ENCODE data around the gene RAB40A. TPM values are rescaled to one million over a fixed set of nuclear protein-coding genes. Genes with fewer than 3 reads are reported as not detected.

RAB40A gene
- total and polyA plus RNA-seq, 9 of the 15 experiments (the other 6 are each of a cell fraction or from before 2014, with no cell fraction given), result 0.07 to 0.15 (median 0.10) TPM; not detected in 3

DNA sequence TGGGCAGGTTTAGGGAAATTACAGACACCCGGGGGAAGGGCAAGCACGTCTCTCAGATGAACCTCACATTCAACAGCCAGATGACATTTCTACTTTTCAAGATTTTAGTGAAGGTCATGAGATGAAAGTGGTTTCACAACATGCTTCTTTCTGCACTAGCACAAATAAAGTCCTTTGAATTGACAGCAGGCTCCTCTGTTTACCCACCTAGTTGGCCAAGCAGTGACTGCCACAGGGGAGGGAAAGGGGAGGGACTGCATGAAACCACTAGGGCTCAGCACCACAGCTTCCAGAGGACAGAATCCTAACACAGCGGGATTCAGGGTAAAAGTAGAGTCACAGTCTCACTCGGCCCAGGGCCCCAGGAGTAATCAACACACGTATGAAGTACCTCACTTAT is 6.2 kb downstream of the RAB40A start:
- Histone ChIP-seq H3K9me3 (replicated peaks; ENCODE audit: control insufficient read depth, insufficient read depth, low read depth, low read length) (no peaks in the 10 kb centered on the region), H3K4me2 (ENCODE audit: insufficient read depth, low read length) (no peak overlapping the region), H2AFZ (ENCODE audit: low read depth, low read length) (no peak overlapping the region), H3K27me3 (ENCODE audit: control insufficient read depth in 2 of 2, insufficient read depth in 2 of 2, low read length in 2 of 2) (no peaks in the 10 kb centered on the region; a peak in 1 of 5 replicates), H3K9ac (ENCODE audit: insufficient read depth in 1 of 2, low read depth in 2 of 2, low read length in 2 of 2) (no peak overlapping the region), H3K4me1 (replicated peaks in 1 of 2; ENCODE audit: control insufficient read depth in 2 of 2, insufficient read depth in 2 of 2, low read length in 2 of 2) (no peaks in the 10 kb centered on the region), H3K4me3 (no peak overlapping the region), H3K79me2 (ENCODE audit: control insufficient read depth, insufficient read depth, low read length) (no peaks in the 10 kb centered on the region), H3K9me1 (ENCODE audit: control insufficient read depth, insufficient read depth, low read length) (peaks cover 3% of the 10 kb centered on the region), H3K36me3 (ENCODE audit: control insufficient read depth, insufficient read depth, low read length) (no peaks in the 10 kb centered on the region), H3K27ac (ENCODE audit: extremely low read depth, low read depth, low read length) (no peak overlapping the region), H4K20me1 (replicated peaks; ENCODE audit: control insufficient read depth, insufficient read depth, low read length) (no peaks in the 10 kb centered on the region)
- no peak for ATAC-seq
- no peak for FAIRE-seq
- intact Hi-C loops (cut with micrococcal nuclease), result no loop called here
- 0% methylated on average over 5 of the region's 5 CpGs for WGBS (ENCODE audit: insufficient coverage, low coverage, missing lambda C conversion rate)
- no peak for TF ChIP-seq ZNF639 (CRISPR knock-in tag; conservative IDR thresholded peaks at IDR 0.05 in 1 of 2, IDR thresholded peaks at IDR 0.05 in 1 of 2)
- no peak for DNase-seq (ENCODE audit: extremely low read depth in 1 of 4, low spot score in 3 of 4)
- ChIA-PET CTCF (ENCODE audit: low intra/inter-chr PET ratio) (no interaction called here), POLR2A (no interaction called here)
- in situ Hi-C loops (cut with MboI), result no loop called here
- no TSS peak for BruUV-seq (replicated peaks)

DNA sequence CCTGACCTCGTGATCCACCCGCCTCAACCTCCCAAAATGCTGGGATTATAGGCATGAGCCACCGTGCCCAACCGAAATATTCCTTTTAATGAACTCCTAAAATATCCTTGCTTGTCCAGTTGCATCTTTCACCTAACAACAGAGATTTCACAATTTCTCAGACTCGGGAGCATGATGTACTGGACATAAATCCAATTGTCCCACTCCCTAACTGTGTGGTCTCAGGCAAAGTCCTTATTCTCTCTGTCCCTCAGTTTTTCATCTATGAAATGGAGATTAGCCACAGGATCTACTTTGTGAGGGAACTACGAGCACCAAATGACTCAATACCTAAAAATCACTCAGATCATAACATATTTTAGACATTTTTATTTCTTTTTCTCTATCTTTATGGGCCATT is 9.3 kb downstream of the RAB40A start:
- ATAC-seq (no peak), FAIRE-seq (no peak), DNase-seq (ENCODE audit: extremely low read depth in 1 of 4, low spot score in 3 of 4) (no peak)
- H3K9me3 ChIP-seq (replicated peaks; ENCODE audit: control insufficient read depth, insufficient read depth, low read depth, low read length), result no peaks in the 10 kb centered on the region
- H2AFZ ChIP-seq (ENCODE audit: low read depth, low read length), result no peak overlapping the region
- in situ Hi-C loops (cut with MboI), result no loop called here
- ChIA-PET CTCF (ENCODE audit: low intra/inter-chr PET ratio) (no interaction called here), POLR2A (no interaction called here)
- no peak overlapping the region for H3K4me3 ChIP-seq
- no peaks in the 10 kb centered on the region for H3K4me1 ChIP-seq (replicated peaks in 1 of 2; ENCODE audit: control insufficient read depth in 2 of 2, insufficient read depth in 2 of 2, low read length in 2 of 2)
- WGBS (ENCODE audit: insufficient coverage, low coverage, missing lambda C conversion rate), result 0% methylated on average over 6 of the region's 6 CpGs
- no peaks in the 10 kb centered on the region; a peak in 1 of 5 replicates for H3K27me3 ChIP-seq (ENCODE audit: control insufficient read depth in 2 of 2, insufficient read depth in 2 of 2, low read length in 2 of 2)
- no peak overlapping the region for H3K9ac ChIP-seq (ENCODE audit: insufficient read depth in 1 of 2, low read depth in 2 of 2, low read length in 2 of 2)
- no TSS peak for BruUV-seq (replicated peaks)
- no peak overlapping the region for H3K4me2 ChIP-seq (ENCODE audit: insufficient read depth, low read length)
- H3K27ac ChIP-seq (ENCODE audit: extremely low read depth, low read depth, low read length), result no peak overlapping the region
- no peaks in the 10 kb centered on the region for H3K36me3 ChIP-seq (ENCODE audit: control insufficient read depth, insufficient read depth, low read length)
- H3K9me1 ChIP-seq (ENCODE audit: control insufficient read depth, insufficient read depth, low read length), result peaks cover 3% of the 10 kb centered on the region
- intact Hi-C loops (cut with micrococcal nuclease), result no loop called here
- H4K20me1 ChIP-seq (replicated peaks; ENCODE audit: control insufficient read depth, insufficient read depth, low read length), result no peaks in the 10 kb centered on the region
- no peaks in the 10 kb centered on the region for H3K79me2 ChIP-seq (ENCODE audit: control insufficient read depth, insufficient read depth, low read length)
- TF ChIP-seq PRPF4 (IDR thresholded peaks at IDR 0.05; ENCODE audit: insufficient read depth, low read depth, low read length, poor library complexity, severe bottlenecking) (no peak), ETV5 (CRISPR knock-in tag; IDR thresholded peaks at IDR 0.05; ENCODE audit: low read depth) (no peak), DEAF1 (CRISPR knock-in tag; IDR thresholded peaks at IDR 0.05) (no peak), CEBPG (CRISPR knock-in tag; IDR thresholded peaks at IDR 0.05) (no peak), CEBPG (tag; conservative IDR thresholded peaks at IDR 0.05 in 1 of 2, IDR thresholded peaks at IDR 0.05 in 1 of 2) (no peak), ZNF175 (CRISPR knock-in tag; IDR thresholded peaks at IDR 0.05; ENCODE audit: low read depth) (no peak), RAD21 (CRISPR knock-in tag; conservative IDR thresholded peaks at IDR 0.05 in 1 of 2, IDR thresholded peaks at IDR 0.05 in 1 of 2) (no peak)
- TF ChIP-seq, protein P1, sequence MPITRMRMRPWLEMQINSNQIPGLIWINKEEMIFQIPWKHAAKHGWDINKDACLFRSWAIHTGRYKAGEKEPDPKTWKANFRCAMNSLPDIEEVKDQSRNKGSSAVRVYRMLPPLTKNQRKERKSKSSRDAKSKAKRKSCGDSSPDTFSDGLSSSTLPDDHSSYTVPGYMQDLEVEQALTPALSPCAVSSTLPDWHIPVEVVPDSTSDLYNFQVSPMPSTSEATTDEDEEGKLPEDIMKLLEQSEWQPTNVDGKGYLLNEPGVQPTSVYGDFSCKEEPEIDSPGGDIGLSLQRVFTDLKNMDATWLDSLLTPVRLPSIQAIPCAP (CRISPR knock-in tag; IDR thresholded peaks at IDR 0.05; ENCODE audit: borderline replicate concordance), result no peak
- TF ChIP-seq, protein P2, sequence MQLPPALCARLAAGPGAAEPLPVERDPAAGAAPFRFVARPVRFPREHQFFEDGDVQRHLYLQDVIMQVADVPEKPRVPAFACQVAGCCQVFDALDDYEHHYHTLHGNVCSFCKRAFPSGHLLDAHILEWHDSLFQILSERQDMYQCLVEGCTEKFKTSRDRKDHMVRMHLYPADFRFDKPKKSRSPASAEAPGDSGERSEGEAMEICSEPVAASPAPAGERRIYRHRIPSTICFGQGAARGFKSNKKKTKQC (CRISPR knock-in tag; IDR thresholded peaks at IDR 0.05), result no peak

All from K562 (cell line).